Nephron (organoid): ENCODE results near the gene OAS3.
A peak's percentile ranks its signal among the peaks of the same experiment; 100 is the strongest.
"Not testable (repeated sequence)": the region's sequence is repeated elsewhere in the genome, so short reads cannot be mapped to it uniquely, and the experiment has no call there.

Experiments used
- H3K27ac Mint-ChIP-seq, 3 experiments: 2 replicates each; pipeline ENCODE4 v1.8.0; 2020; ENCODE audit warnings: mixed read lengths in 3 of 3, mild to moderate bottlenecking in 2 of 3, moderate library complexity in 1 of 3
- H3K27me3 Mint-ChIP-seq: 2 replicates; pipeline ENCODE4 v1.8.0; 2021; ENCODE audit warnings: low read depth, mild to moderate bottlenecking, moderate library complexity, mixed read lengths
- H3K36me3 Mint-ChIP-seq: 2 replicates; pipeline ENCODE4 v1.8.0; 2020; ENCODE audit warnings: low read depth, mixed read lengths
- H3K4me1 Mint-ChIP-seq: 2 replicates; pipeline ENCODE4 v1.8.0; 2020; ENCODE audit warnings: mixed read lengths
- H3K4me3 Mint-ChIP-seq, 3 experiments: 2 replicates each; pipeline ENCODE4 v1.8.0; 2020; ENCODE audit warnings: mild to moderate bottlenecking in 3 of 3, mixed read lengths in 3 of 3, moderate library complexity in 2 of 3
- H3K9me3 Mint-ChIP-seq: 2 replicates; pipeline ENCODE4 v1.8.0; 2020; ENCODE audit warnings: mixed read lengths
- TF ChIP-seq, protein P1 (sequence below), 3 experiments: fragments of 200-600 bp; sonication (generic); IDR thresholded peaks; one replicate each; pipeline ENCODE4 v1.5.0; 2021; ENCODE audit warnings: antibody characterized with exemption in 3 of 3; ENCODE audit not compliant: unreplicated experiment in 3 of 3

The OAS3 gene

DNA sequence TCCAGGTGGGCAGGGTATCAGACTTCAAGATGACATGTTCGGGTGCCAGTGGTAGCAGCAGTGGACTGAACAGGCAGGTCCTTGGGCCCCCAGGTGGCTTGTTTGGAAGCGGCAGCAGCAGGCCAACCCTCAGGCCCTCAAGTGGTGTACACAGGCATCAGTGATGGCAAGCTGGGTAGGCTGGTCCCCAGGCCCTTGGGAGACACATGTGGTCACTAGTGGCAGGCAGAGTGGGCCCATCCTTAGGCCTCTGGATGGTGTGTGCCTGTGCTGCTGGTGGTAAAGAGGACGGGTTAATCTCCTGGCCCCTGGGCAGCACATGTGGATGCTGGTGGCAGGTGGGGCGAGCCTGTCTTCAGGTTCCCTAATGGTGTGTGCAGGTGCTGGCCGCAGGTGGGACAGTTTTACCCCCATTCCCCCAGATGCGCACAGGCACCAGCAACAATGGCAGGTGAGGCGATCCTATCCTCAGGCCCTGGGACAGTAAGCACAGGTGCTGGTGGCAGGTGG, 48.1 kb downstream of the OAS3 start:
- H3K27me3 Mint-ChIP-seq, result peaks cover 33% of the 10 kb centered on the region
- H3K9me3 Mint-ChIP-seq, result peaks cover 20% of the 10 kb centered on the region
- H3K4me1 Mint-ChIP-seq, result no peaks in the 10 kb centered on the region
- no peaks in the 10 kb centered on the region for H3K36me3 Mint-ChIP-seq
- H3K4me3 Mint-ChIP-seq, result no peak overlapping the region
- H3K27ac Mint-ChIP-seq, result no peak overlapping the region
- TF ChIP-seq, protein P1, sequence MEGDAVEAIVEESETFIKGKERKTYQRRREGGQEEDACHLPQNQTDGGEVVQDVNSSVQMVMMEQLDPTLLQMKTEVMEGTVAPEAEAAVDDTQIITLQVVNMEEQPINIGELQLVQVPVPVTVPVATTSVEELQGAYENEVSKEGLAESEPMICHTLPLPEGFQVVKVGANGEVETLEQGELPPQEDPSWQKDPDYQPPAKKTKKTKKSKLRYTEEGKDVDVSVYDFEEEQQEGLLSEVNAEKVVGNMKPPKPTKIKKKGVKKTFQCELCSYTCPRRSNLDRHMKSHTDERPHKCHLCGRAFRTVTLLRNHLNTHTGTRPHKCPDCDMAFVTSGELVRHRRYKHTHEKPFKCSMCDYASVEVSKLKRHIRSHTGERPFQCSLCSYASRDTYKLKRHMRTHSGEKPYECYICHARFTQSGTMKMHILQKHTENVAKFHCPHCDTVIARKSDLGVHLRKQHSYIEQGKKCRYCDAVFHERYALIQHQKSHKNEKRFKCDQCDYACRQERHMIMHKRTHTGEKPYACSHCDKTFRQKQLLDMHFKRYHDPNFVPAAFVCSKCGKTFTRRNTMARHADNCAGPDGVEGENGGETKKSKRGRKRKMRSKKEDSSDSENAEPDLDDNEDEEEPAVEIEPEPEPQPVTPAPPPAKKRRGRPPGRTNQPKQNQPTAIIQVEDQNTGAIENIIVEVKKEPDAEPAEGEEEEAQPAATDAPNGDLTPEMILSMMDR (IDR thresholded peaks at IDR 0.05; ENCODE audit: unreplicated experiment in 3 of 3), result no peak

DNA sequence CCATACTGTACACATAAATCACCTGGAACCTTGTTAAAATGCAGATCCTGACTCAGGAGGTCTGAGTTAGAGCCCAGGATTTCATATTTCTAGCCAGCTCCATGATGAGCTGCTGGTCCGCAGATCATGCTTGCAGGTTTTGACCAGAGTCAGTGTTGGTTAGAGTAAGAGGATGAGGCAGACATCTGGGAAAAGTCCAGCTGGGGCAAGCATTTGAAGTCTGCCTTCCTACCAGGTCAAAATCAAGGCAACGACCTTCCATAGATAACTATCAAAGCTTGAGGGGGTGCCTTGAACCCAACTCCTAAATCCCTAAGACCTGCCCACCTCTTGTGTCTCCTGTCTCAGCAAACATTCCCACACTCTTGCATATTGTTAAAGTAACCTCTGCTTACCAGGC, 49.3 kb downstream of the OAS3 start:
- no peak overlapping the region for H3K27ac Mint-ChIP-seq
- H3K4me3 Mint-ChIP-seq, result no peak overlapping the region
- no peaks in the 10 kb centered on the region for H3K36me3 Mint-ChIP-seq
- peaks cover 17% of the 10 kb centered on the region for H3K9me3 Mint-ChIP-seq
- H3K4me1 Mint-ChIP-seq, result no peaks in the 10 kb centered on the region
- peaks cover 35% of the 10 kb centered on the region for H3K27me3 Mint-ChIP-seq
- TF ChIP-seq, protein P1 (IDR thresholded peaks at IDR 0.05; ENCODE audit: unreplicated experiment in 3 of 3), result no peak

DNA sequence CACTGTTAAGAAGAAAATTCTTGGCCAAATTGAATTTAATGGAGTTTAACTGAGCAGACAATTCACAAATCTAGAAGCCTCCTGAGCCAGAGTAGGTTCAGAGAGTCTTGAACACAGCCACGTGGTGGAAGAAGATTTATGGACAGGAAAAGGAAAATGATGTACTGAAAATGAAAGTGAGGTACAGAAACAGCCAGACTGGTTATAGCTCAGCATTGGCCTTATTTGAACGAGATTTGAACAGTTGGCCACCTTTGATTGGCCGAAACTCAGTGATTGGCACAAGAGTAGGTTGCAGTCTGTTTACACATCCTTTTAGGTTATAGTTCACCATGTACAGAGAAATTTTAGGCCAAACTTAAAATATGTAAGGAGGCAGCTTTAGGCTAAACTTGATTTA, 50.0 kb downstream of the OAS3 start:
- H3K4me3 Mint-ChIP-seq, result no peak overlapping the region
- H3K27me3 Mint-ChIP-seq, result peaks cover 41% of the 10 kb centered on the region
- H3K4me1 Mint-ChIP-seq, result no peaks in the 10 kb centered on the region
- TF ChIP-seq, protein P1 (IDR thresholded peaks at IDR 0.05; ENCODE audit: unreplicated experiment in 3 of 3), result no peak
- H3K9me3 Mint-ChIP-seq, result peaks cover 18% of the 10 kb centered on the region
- H3K27ac Mint-ChIP-seq, result no peak overlapping the region
- H3K36me3 Mint-ChIP-seq, result no peaks in the 10 kb centered on the region

DNA sequence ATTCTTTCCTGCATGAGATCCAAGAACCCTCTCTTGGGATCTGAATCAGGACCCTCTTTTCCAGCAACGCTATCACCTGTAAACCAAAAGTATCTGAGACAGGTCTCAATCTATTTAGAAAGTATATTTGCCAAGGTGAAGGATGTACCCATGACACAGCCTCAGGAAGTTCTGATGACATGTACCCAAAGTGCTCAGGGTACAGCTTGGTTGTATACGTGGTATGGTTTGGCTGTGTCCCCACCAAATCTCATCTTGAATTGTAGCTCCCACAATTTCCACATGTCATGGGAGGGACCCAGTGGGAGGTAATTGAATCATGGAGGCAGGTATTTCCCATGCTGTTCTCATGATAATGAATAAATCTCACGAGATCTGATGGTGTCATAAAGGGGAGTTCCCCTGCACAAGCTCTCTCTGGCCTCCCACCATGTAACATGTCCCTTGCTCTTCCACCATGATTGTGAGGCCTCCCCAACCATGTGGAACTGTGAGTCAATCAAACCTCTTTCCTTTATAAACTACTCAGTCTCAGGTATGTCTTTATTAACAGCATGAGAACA, 50.6 kb downstream of the OAS3 start:
- not testable (repeated sequence) for H3K4me1 Mint-ChIP-seq, H3K36me3 Mint-ChIP-seq, H3K27ac Mint-ChIP-seq, H3K4me3 Mint-ChIP-seq
- peaks cover 18% of the 10 kb centered on the region for H3K9me3 Mint-ChIP-seq
- peaks cover 37% of the 10 kb centered on the region for H3K27me3 Mint-ChIP-seq

DNA sequence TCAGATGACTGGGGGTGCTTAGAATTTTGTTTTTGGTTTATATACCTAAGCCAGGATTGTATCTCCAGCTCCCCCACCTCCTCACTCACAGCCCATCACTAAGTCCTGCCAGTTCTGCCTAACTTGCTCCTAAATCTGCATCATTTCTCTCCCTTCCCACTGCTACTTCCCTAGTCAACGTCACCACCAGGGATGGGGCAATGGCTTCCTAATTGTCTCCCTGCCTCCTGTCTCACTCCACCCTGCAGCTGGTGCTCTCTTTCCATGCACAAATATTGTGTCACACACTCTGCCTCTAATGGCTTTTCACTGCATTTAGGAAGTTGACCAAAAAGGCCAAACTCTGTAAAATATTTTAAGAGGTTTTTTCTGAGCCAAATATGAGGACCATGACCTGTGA, 51.5 kb downstream of the OAS3 start:
- no peak overlapping the region for H3K4me3 Mint-ChIP-seq
- TF ChIP-seq, protein P1 (IDR thresholded peaks at IDR 0.05; ENCODE audit: unreplicated experiment in 3 of 3), result no peak
- H3K27me3 Mint-ChIP-seq, result peaks cover 37% of the 10 kb centered on the region
- H3K27ac Mint-ChIP-seq, result no peak overlapping the region
- H3K4me1 Mint-ChIP-seq, result no peaks in the 10 kb centered on the region
- no peaks in the 10 kb centered on the region for H3K36me3 Mint-ChIP-seq
- peaks cover 15% of the 10 kb centered on the region for H3K9me3 Mint-ChIP-seq

DNA sequence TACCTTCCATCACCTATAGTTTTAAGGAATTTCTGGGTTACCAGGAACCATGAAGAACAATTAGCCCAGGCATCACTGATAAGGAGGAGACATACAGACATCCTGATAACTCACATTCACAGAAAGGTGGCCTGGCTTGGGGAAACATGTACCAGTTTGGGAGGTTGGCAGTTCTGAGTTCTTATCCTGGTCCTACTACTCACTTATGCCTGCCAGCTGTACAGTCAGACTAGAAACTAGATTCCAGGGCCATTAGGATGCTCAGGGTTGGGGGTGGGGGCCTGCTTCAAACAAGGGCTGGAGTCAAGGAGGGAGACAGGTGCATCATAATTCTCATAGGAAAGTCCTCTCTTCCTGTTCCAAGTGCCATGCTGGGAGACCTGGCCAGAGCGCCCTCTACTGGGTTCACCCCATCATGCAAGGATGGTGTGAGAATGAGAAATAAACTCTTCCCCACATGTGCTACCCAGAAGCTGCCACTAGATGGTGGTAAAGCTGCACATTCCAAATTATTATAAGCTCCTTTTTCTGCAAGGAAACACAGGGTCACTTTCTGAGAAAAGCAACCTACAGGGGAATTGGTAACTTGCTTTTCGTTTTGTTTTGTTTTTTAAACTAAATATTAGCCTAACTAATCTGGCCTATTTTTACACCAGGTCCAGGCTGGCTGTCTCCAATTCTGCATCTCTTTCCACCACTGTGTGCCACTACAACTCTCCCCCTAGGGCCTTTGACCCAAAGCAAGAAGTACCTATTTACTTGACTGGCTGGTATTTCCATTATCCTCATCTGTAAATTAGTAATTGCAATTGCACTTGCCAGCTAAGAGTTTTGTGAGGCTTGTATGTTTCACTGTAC, 54.5 kb downstream of the OAS3 start:
- H3K36me3 Mint-ChIP-seq, result no peaks in the 10 kb centered on the region

More for the DNA sequence above, 54.5 kb downstream of the OAS3 start:
- Mint-ChIP-seq H3K9me3 (peaks cover 10% of the 10 kb centered on the region), H3K27me3 (peaks cover 46% of the 10 kb centered on the region), H3K4me1 (no peaks in the 10 kb centered on the region), H3K27ac (no peak overlapping the region), H3K4me3 (no peak overlapping the region)
- TF ChIP-seq, protein P1 (IDR thresholded peaks at IDR 0.05; ENCODE audit: unreplicated experiment in 3 of 3), result peak; percentile 75 to 83 (median 77)
